Non-pigmented ciliary epithelial cell (primary cell): ENCODE data around the gene CD7.

ENCODE experiments used
- DNase-seq: peaks from one replicate; pipeline ENCODE4 v3.0.0-alpha.2; 2010; ENCODE audit warnings: low read depth

Gene CD7

GRCh38 chr17:82328141-82328993, 11.0 kb upstream of the CD7 start:
- DNase-seq, result no peak

DNA sequence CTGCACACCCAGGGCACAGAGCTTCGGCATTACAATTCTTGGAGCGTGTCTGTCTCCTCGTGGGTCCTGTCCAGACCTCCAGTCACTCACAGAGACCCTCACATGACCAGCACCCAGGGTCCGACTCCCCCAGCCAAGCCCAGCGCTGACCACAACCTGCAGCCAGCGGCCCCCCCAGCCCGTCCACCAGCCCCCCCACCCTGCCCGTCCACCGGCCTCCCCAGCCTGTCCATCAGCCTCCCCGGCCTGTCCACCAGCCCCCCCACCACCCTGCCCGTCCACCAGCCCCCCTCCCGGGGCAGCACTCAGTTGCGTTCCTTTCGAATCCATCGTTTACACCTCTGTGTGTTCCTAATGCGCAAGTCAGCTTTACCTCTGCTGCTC, 10.3 kb upstream of the CD7 start:
- DNase-seq, result no peak

DNA sequence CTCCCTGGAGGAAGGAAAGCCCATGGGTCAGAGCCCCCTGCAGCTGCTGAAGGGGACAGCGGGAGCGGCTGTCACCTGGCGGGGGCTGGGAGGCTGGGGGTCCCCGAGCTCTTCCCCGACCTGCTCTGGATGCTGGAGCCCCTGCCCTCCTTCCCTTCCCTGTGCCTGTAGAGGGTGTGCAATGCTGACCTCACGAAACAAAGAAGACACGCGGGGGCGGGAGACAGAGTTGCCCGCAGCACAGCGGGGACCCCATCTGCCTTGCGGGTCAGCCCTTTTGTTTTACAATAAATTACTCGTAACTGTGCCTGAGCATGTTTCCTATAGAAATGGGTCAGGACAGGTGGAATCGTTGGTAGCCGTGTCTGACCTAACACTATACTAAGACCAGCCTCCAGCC, 9.9 kb upstream of the CD7 start:
- no peak for DNase-seq

- no peak for DNase-seq
Observed at GRCh38 chr17:82325286-82326180, 8.1 kb upstream of the CD7 start.

- DNase-seq, result no peak
Observed at GRCh38 chr17:82324566-82325285, 7.3 kb upstream of the CD7 start.

- DNase-seq, result no peak
Observed at GRCh38 chr17:82323514-82324234, 6.3 kb upstream of the CD7 start.

DNA sequence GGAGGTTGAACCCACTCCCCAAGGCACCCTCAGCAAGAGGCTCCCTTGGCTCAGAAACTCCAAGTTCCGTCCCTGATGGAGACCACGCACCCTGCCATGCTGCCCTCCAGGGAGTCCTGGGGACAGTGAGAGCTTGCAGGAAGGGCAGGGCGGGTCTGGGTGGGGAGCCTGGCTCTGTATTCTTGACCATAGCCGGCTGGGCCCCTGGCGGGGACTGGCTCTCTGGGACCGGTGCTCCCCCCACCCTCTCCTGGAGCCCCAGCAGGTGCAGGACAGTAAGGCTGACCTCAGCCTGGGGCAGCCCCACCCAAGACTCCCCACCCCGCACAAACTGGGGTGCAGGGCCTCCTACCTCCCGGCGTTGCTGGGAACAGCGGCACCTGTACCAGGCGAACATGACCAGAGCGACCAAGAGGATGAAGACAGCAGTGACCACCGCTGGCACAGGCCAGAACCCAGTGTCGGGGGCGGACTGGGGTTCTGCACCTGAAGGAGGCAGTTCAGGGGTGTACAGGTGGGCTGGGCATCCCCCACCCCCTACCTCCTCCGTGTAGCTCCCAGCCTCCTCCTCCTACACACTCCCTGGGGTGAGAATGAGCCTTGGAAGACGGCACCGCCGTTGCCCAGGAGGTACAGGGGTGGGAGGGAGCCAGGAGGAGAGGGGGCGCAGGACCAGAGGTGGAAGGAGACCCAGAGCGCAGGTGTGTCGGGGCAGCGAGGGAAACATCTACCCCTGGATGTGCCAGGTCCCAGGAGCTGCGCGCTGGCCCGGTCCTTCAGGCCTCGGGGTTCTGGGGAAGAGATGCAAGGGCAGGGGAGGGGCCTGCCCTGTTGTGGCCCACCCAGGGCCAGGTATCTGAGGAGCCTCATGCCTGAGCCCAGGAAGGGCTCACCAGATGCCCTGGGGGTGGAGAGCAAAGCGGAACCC, 5.4 kb upstream of the CD7 start:
- DNase-seq, result no peak

DNA sequence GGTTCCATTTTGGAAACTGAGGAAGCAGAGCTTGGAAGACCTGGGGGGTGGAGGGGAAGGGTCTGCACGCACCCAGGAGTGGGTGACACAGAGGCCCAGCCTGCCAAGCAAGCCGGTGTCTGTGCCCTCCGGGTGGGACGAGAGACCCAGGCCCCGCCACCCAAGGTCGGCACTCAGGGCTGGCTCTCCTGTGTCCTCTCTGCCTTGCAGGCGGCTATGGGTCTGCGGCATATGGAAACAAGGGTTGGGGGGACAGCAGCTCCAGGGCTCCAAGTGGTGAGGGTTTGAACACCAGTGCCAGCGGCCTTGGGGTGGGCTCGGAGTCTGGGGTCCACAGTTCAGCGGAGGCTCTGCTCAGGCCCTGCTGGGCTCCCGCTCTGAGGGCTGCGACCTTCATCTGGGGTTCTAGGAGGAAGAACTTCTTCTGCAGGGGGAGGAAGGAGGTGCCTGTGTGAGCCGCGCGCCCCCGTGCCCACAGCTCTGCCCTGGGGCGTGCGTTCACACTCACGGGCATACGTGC, 4.6 kb upstream of the CD7 start:
- DNase-seq, result no peak

- DNase-seq, result no peak
Observed at GRCh38 chr17:82320956-82321927, 3.8 kb upstream of the CD7 start.

- no peak for DNase-seq
Observed at GRCh38 chr17:82320140-82320840, 2.9 kb upstream of the CD7 start.

DNA sequence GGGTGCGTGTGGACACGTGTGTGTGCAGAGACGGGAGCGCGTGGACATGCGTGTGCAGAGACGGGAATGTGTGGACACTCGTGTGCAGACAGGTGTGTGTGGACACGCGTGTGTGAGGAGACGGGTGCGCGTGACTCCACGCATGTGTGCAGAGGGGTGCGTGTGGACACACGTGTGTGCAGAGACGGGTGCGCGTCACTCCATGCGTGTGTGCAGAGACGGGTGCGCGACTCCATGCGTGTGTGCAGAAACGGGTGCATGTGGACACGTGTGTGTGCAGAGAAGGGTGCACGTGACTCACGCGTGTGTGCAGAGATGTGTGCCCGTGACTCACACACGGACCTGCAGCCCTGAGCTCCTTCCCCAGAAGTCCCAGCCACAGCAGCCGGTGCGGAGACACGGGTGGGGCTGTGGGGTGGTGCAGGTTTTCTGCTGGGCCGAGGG, 2.2 kb upstream of the CD7 start:
- DNase-seq, result no peak

- no peak for DNase-seq
Observed at GRCh38 chr17:82318772-82319606, 1.6 kb upstream of the CD7 start.

GRCh38 chr17:82318169-82318498, 726 bp upstream of the CD7 start:
- DNase-seq, result no peak

DNA sequence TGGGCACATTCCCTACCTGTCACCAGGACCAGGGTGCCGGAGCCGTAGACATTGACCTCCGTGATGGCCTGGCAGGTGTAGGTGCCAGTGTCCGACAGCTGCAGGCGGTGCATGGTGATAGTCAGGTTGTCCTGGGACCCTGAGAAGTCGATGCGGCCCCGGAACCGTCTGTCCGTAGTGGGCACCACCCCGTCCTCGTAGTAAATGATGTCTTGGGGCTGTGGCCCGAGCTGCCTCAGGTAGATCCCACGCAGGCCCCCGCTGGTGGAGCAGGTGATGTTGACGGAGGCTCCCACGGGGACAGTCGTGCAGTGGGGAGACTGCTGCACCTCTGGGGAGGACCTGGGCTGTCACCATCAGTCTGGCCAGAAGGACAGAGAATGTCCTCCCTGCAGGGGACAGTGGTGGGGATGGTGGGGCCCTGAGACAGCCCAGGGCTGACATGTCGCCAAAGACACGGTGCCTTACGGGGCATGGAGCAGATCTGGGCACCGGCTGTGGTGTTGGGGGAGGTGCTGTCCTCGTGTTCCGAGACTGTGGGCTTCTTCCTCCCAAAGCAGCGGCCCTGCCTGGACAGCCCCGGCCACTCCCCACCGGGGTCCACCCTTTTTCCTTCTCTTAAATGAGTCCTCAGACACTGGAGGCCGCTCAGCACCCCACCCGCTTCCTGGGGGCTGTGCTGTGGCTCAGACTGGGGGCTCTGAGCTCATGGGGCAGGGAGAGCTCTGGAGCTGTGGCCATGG, 586 bp downstream of the CD7 start:
- no peak for DNase-seq

DNA sequence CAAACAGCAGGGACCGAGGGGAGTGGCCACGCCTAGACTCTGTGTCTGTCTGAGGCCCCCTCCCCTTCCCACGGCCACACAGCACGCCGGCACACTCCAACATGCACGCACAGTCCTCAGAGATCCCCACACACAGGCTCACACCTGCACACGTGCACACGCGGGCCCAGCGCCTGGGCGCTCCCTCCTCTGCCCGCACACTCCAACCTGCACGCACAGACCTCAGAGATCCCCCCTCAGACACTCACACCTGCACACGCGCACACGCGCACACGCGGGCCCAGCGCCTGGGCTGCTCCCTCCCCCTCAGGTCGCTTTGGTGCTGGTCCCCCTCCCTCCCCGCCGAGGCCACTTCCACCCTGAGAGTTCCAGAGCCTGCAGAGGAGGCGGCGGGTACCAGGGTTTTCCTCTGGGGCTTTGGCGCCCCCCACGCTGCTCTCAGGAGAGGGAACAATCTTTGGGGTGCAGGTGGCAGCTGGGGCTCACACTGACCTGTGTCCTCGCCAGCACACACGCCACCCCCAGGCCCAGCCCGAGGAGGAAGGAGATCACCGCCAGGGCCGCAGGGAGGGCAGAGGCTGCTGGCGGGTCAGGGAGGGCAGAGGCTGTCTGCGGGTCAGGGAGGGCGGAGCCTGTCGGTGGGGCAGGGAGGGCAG, 1.6 kb downstream of the CD7 start:
- no peak for DNase-seq
